G401 (cell line): Measurements from ENCODE around the gene MAPK11. TPM values are rescaled to one million over a fixed set of nuclear protein-coding genes. Genes with fewer than 3 reads are reported as not detected.

Experiments used
- DNase-seq: peaks from one replicate; pipeline ENCODE4 v3.0.0-alpha.2; 2015; ENCODE audit warnings: low spot score
- in situ Hi-C: cut with HindIII; loops from 2 replicates; pipeline ENCODE4 v1.10.0; 2016; ENCODE audit warnings: low sequenced_read_pairs, mixed read lengths
- total RNA-seq: library from RNA; depleted of rRNA; stranded (reverse); fragments of >200 nt; shearing (Covaris generic); gene quantifications from 2 replicates; pipeline ENCODE4 v1.2.3, GENCODE V29; 2014; rRNA removed

The MAPK11 gene
- total RNA-seq, 1 experiment from 2014 or later, result 21.3 TPM

GRCh38 chr22:50219800-50220602, 50.2 kb downstream of the MAPK11 start:
- in situ Hi-C loops, result no loop called here
- DNase-seq, result no peak

GRCh38 chr22:50218996-50219727, 51.0 kb downstream of the MAPK11 start:
- in situ Hi-C loops, result no loop called here
- peak; percentile 67 for DNase-seq

GRCh38 chr22:50218153-50218995, 51.8 kb downstream of the MAPK11 start:
- no peak for DNase-seq
- in situ Hi-C loops, result no loop called here

GRCh38 chr22:50217543-50218152, 52.5 kb downstream of the MAPK11 start:
- no peak for DNase-seq
- in situ Hi-C loops, result no loop called here

- in situ Hi-C loops, result no loop called here
- DNase-seq, result no peak
Observed at GRCh38 chr22:50216684-50217520, 53.3 kb downstream of the MAPK11 start.

GRCh38 chr22:50216055-50216683, 54.0 kb downstream of the MAPK11 start:
- no peak for DNase-seq
- in situ Hi-C loops, result no loop called here

- in situ Hi-C loops, result no loop called here
- peak; percentile 61 for DNase-seq
Observed at GRCh38 chr22:50215297-50216054, 54.7 kb downstream of the MAPK11 start.

Other genes starting within 250 kb of the MAPK11 start
- gene TTLL8, start 212.1 kb downstream of the MAPK11 start, total RNA-seq, result not detected in 2 replicates
- gene MLC1, start 185.0 kb downstream of the MAPK11 start, total RNA-seq, result not detected in 2 replicates
- not detected in 2 replicates for gene MOV10L1, start 180.4 kb downstream of the MAPK11 start, total RNA-seq
- gene PANX2, start 99.6 kb downstream of the MAPK11 start, total RNA-seq, result 0.62 and 1.4 TPM in 2 replicates
- 73.9 and 83.5 TPM in 2 replicates for gene TRABD, start 84.5 kb downstream of the MAPK11 start, total RNA-seq
- 25.5 and 40.7 TPM in 2 replicates for gene SELENOO, start 69.4 kb downstream of the MAPK11 start, total RNA-seq
- 15.1 and 17.0 TPM in 2 replicates for gene TUBGCP6, start 25.4 kb downstream of the MAPK11 start, total RNA-seq
- 6.1 and 28.5 TPM in 2 replicates for gene HDAC10, start 19.1 kb downstream of the MAPK11 start, total RNA-seq
- gene MAPK12, start 8.7 kb downstream of the MAPK11 start, total RNA-seq, result 155 and 158 TPM in 2 replicates
- gene PLXNB2, start 37.3 kb upstream of the MAPK11 start, total RNA-seq, result 93.4 and 100 TPM in 2 replicates
- 0.37 and 1.0 TPM in 2 replicates for gene DENND6B, start 56.6 kb upstream of the MAPK11 start, total RNA-seq
- gene PPP6R2, start 72.9 kb upstream of the MAPK11 start, total RNA-seq, result 76.9 and 77.8 TPM in 2 replicates
- gene SBF1, start 204.7 kb upstream of the MAPK11 start, total RNA-seq, result 61.5 and 86.1 TPM in 2 replicates
- gene ADM2, start 211.2 kb upstream of the MAPK11 start, total RNA-seq, result not detected in 2 replicates
- gene MIOX, start 216.5 kb upstream of the MAPK11 start, total RNA-seq, result 1.9 TPM in 1 of 2 replicates, not detected in the other
- 40.6 and 45.7 TPM in 2 replicates for gene LMF2, start 237.3 kb upstream of the MAPK11 start, total RNA-seq
- 80.3 and 81.2 TPM in 2 replicates for gene NCAPH2, start 237.8 kb upstream of the MAPK11 start, total RNA-seq